Prostate gland (tissue), 2 donors: ENCODE measurements around the gene ACLY.

Experiments
- POLR2A ChIP-seq: fragments of 450-650 bp; IDR thresholded peaks from one replicate; pipeline ENCODE4 v1.6.1; 2016; ENCODE audit warnings: antibody characterized with exemption, mild to moderate bottlenecking
- POLR2AphosphoS5 ChIP-seq: sonication (generic); formaldehyde crosslinking; IDR thresholded peaks from one replicate; pipeline ENCODE4 v1.6.1; 2017; ENCODE audit warnings: antibody characterized with exemption
- TF ChIP-seq, protein P1 (sequence below), 4 experiments: fragments of 200-600 bp in 2 of 4; fragments of 450-650 bp in 2 of 4; sonication (generic) in 2 of 4; IDR thresholded peaks; 1 replicate in 3 of 4; 2 replicates in 1 of 4; pipeline ENCODE4 v1.5.1; 2016 to 2019; ENCODE audit warnings: antibody characterized with exemption in 4 of 4, mild to moderate bottlenecking in 2 of 4, moderate library complexity in 2 of 4

DNA sequence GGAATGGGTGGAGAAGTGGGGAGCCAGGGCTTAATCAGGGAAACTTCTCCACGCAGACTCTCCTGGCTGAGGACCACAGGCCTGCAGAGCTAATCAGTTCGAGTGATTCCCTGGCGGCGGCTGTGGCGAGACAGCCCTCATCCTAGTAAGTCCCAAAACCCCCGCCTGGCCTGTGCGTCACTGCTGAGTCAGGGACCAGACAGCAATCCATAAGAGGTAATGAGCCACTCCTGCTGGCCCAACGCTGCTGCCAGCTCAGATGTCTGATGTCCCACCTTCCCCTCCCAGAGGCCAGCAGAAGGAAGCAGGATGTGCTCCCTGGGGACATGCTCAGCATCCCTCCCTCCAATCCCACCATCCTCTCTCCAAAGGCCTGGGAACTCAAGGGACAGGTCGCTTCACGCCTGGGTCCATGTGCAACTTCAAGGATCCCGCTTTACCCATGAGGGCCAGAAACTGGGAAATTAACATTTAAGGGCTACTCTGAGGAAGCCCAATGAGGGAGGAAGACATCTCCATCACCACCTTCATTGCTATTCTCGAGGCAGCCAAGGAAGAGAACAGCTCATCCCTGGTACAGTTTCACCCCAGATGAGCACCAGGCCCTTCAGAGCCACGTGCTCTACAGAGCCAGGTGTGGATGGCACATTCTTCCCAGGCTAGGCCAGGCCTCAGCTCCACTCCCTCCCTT is 7.9 kb downstream of the ACLY start:
- TF ChIP-seq, protein P1, sequence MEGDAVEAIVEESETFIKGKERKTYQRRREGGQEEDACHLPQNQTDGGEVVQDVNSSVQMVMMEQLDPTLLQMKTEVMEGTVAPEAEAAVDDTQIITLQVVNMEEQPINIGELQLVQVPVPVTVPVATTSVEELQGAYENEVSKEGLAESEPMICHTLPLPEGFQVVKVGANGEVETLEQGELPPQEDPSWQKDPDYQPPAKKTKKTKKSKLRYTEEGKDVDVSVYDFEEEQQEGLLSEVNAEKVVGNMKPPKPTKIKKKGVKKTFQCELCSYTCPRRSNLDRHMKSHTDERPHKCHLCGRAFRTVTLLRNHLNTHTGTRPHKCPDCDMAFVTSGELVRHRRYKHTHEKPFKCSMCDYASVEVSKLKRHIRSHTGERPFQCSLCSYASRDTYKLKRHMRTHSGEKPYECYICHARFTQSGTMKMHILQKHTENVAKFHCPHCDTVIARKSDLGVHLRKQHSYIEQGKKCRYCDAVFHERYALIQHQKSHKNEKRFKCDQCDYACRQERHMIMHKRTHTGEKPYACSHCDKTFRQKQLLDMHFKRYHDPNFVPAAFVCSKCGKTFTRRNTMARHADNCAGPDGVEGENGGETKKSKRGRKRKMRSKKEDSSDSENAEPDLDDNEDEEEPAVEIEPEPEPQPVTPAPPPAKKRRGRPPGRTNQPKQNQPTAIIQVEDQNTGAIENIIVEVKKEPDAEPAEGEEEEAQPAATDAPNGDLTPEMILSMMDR (IDR thresholded peaks at IDR 0.05): no peak
- TF ChIP-seq POLR2A (no peak), POLR2AphosphoS5 (no peak)
